GM12878 (cell line): ENCODE results near the gene CCDC24. TPM values are rescaled to one million over a fixed set of nuclear protein-coding genes. Genes with fewer than 3 reads are reported as not detected.

ENCODE experiments used
- ATAC-seq: fragments of 200-7000 bp; cut with Tn5 transposase; 3 replicates; pipeline ENCODE4 v1.9.1; 2020; ENCODE audit warnings: mild to moderate bottlenecking, moderate library complexity
- BruUV-seq: library from RNA; stranded (reverse); fragments of 400-500 nt; replicated peaks from 2 replicates; lab custom pipeline; 2021; lab: Mats Ljungman, UMichigan
- CTCF ChIA-PET: fragments of 300-600 bp; sonication (Branson Sonifier 250); formaldehyde crosslinking; extraction: SDS; loops from one replicate; lab custom pipeline; 2021; ENCODE audit warnings: inconsistent platforms; lab: Yijun Ruan, JAX
- POLR2A ChIA-PET: fragments of 350-600 bp; formaldehyde crosslinking; extraction: SDS; loops from one replicate; lab custom pipeline; 2021; ENCODE audit warnings: inconsistent platforms; lab: Charles Lee
- RAD21 ChIA-PET: fragments of 300-600 bp; sonication (Branson Sonifier 250); formaldehyde crosslinking; loops from one replicate; lab custom pipeline; 2023; ENCODE audit warnings: antibody characterized with exemption; ENCODE audit not compliant: unreplicated experiment; lab: Charles Lee
- SMC1A ChIA-PET: fragments of 300-600 bp; sonication (Branson Sonifier 250); formaldehyde crosslinking; loops from one replicate; lab custom pipeline; 2023; ENCODE audit not compliant: unreplicated experiment, uncharacterized antibody; lab: Charles Lee
- DNase-seq: peaks from one replicate; pipeline ENCODE4 v3.0.0-alpha.2; 2011; ENCODE audit warnings: low read depth, low spot score
- FAIRE-seq: peaks from 3 replicates; lab custom pipeline; 2011; peaks lifted over from hg19 to GRCh38; lab: Jason Lieb, UNC
- H2AFZ ChIP-seq: 2 replicates; pipeline ENCODE4 v1.6.0; 2011; ENCODE audit warnings: low read depth, low read length, control low read depth; ENCODE audit not compliant: control insufficient read depth
- H3K27ac ChIP-seq: 2 replicates; pipeline ENCODE4 v1.5.1; 2011; ENCODE audit warnings: control low read depth; ENCODE audit not compliant: control insufficient read depth, insufficient read depth
- H3K27me3 ChIP-seq, 2 experiments: replicated peaks in 1 of 2; 2 replicates each; pipeline versions ENCODE4 v1.6.0 to v1.6.1; 2011; ENCODE audit warnings: low read length in 1 of 2; ENCODE audit not compliant: control insufficient read depth in 2 of 2, insufficient read depth in 2 of 2
- H3K36me3 ChIP-seq, 2 experiments: 2 replicates each; pipeline ENCODE4 v1.5.1; 2011; ENCODE audit warnings: low read length in 1 of 2; ENCODE audit not compliant: control insufficient read depth in 2 of 2, insufficient read depth in 2 of 2
- H3K4me1 ChIP-seq: 2 replicates; pipeline ENCODE4 v1.6.1; 2011; ENCODE audit warnings: mild to moderate bottlenecking, low read length, moderate library complexity, mixed read lengths; ENCODE audit not compliant: control insufficient read depth, insufficient read depth
- H3K4me2 ChIP-seq: 2 replicates; pipeline ENCODE4 v1.6.0; 2011; ENCODE audit warnings: control low read depth; ENCODE audit not compliant: control insufficient read depth, insufficient read depth
- H3K4me3 ChIP-seq: fragments of 200-600 bp; sonication (generic); 2 replicates; pipeline ENCODE4 v1.5.1; 2016
- H3K79me2 ChIP-seq: 2 replicates; pipeline ENCODE4 v1.6.0; 2011; ENCODE audit warnings: low read length; ENCODE audit not compliant: control insufficient read depth, insufficient read depth
- H3K9ac ChIP-seq: 2 replicates; pipeline ENCODE4 v1.8.0; 2011; ENCODE audit warnings: low read length, control low read depth, mixed read lengths; ENCODE audit not compliant: control insufficient read depth, insufficient read depth
- H3K9me3 ChIP-seq: replicated peaks from 3 replicates; pipeline ENCODE4 v1.5.1; 2011; ENCODE audit warnings: mild to moderate bottlenecking, low read length; ENCODE audit not compliant: control insufficient read depth, insufficient read depth
- H4K20me1 ChIP-seq: 2 replicates; pipeline ENCODE4 v1.6.0; 2011; ENCODE audit not compliant: control insufficient read depth, insufficient read depth
- LARP7 ChIP-seq: fragments of 450-650 bp; IDR thresholded peaks from 2 replicates; pipeline ENCODE4 v1.6.1; 2017; ENCODE audit warnings: mild to moderate bottlenecking
- NBN ChIP-seq: fragments of 450-650 bp; IDR thresholded peaks from 2 replicates; pipeline ENCODE4 v1.6.1; 2016
- NR2C2 ChIP-seq: IDR thresholded peaks from 2 replicates; pipeline ENCODE4 v1.6.1; 2011; ENCODE audit warnings: borderline replicate concordance, low read depth; ENCODE audit not compliant: control insufficient read depth, insufficient read length
- PAX5 ChIP-seq: IDR thresholded peaks from 2 replicates; pipeline ENCODE4 v1.6.1; 2011; ENCODE audit warnings: low read depth, low read length, borderline replicate concordance
- RFX5 ChIP-seq: IDR thresholded peaks from 2 replicates; pipeline ENCODE4 v1.6.1; 2011; ENCODE audit warnings: low read depth, low read length, improper control_type of control experiment
- SREBF1 ChIP-seq: IDR thresholded peaks from 2 replicates; pipeline ENCODE4 v1.6.1; 2012; ENCODE audit warnings: mild to moderate bottlenecking, low read length
- ZNF622 ChIP-seq: fragments of 450-650 bp; IDR thresholded peaks from 2 replicates; pipeline ENCODE4 v1.6.1; 2017; ENCODE audit warnings: mild to moderate bottlenecking, inconsistent platforms
- WGBS: methylation state at CpG from one replicate; pipeline ENCODE4 v1.1.6; 2016; ENCODE audit warnings: low lambda C conversion rate; ENCODE audit not compliant: insufficient replicate concordance, insufficient coverage; ENCODE audit errors: missing lambda C conversion rate; 5-methylcytosine and 5-hydroxymethylcytosine counted together
- in situ Hi-C: fragments of 300-500 bp; cut with MboI; formaldehyde crosslinking; loops from 9 replicates; pipeline ENCODE4 v1.14.3; 2018; ENCODE audit warnings: mixed read lengths
- intact Hi-C: fragments of 100-400 bp; cut with micrococcal nuclease; formaldehyde crosslinking; loops from one replicate; pipeline ENCODE4 v1.14.2; 2022; ENCODE audit not compliant: unreplicated experiment
- polyA plus RNA-seq, 11 experiments: library from polyadenylated mRNA; depleted of rRNA in 4 of 11; unstranded in 6 of 11; stranded (reverse) in 5 of 11; fragments of >200 nt; fragmentation: Nextera tagmentation in 4 of 11; fragmentation: Illumina TruSeq in 1 of 11; extraction: Ambion mirVana in 4 of 11; extraction: Trizol in 1 of 11; gene quantifications; 1 replicate in 1 of 11; 2 replicates in 10 of 11; pipeline versions ENCODE4 v1.2.1 to v1.2.3, GENCODE V29; 2011 to 2016; ENCODE audit warnings: inconsistent platforms in 2 of 11, missing spikeins in 2 of 11, low read depth in 1 of 11
- total RNA-seq, 4 experiments: library from RNA; depleted of rRNA in 3 of 4; stranded (reverse); fragments of >200 nt in 3 of 4; fragmentation: Illumina TruSeq in 1 of 4; extraction: Trizol in 1 of 4; gene quantifications; 2 replicates each; pipeline versions ENCODE4 v1.2.1 to v1.2.3, GENCODE V29; 2013 to 2021

Gene CCDC24
- total and polyA plus RNA-seq, 10 of the 15 experiments (the other 5 are each of a cell fraction or from before 2014, with no cell fraction given): 0.18 to 3.1 (median 1.6) TPM; not detected in 1

- H3K4me1 ChIP-seq: peaks cover 12% of the 10 kb centered on the region
- BruUV-seq: no TSS peak
- no peak for FAIRE-seq
- no peak overlapping the region for H3K4me3 ChIP-seq
- WGBS: 78% methylated on average over 21 of the region's 21 CpGs
- CTCF ChIA-PET: interaction anchor here (1.2 to 4.6 kb wide), 2 partner anchors 40 to 52 kb away, joined by 5 to 25 read pairs; no protein-coding TSS in a partner anchor
- SMC1A ChIA-PET: no interaction called here
- H3K79me2 ChIP-seq: no peaks in the 10 kb centered on the region
- TF ChIP-seq LARP7 (no peak), SREBF1 (no peak), NBN (no peak), ZNF622 (no peak), RFX5 (no peak), PAX5 (no peak)
- TF ChIP-seq, all 136 proteins: peak for 0
- H3K27me3 ChIP-seq: no peaks in the 10 kb centered on the region
- no peak overlapping the region for H3K27ac ChIP-seq
- DNase-seq: no peak
- H4K20me1 ChIP-seq: no peaks in the 10 kb centered on the region
- RAD21 ChIA-PET: no interaction called here
- no peak overlapping the region for H2AFZ ChIP-seq
- POLR2A ChIA-PET: no interaction called here
- no peak overlapping the region for H3K9ac ChIP-seq
- in situ Hi-C loops: no loop called here
- no peak overlapping the region for H3K4me2 ChIP-seq
- no peak for ATAC-seq
- H3K36me3 ChIP-seq: no peaks in the 10 kb centered on the region
- intact Hi-C loops: no loop called here
- H3K9me3 ChIP-seq: no peaks in the 10 kb centered on the region
Measured at GRCh38 chr1:43995984-43996732, 4.8 kb downstream of the CCDC24 start.

- H3K9ac ChIP-seq: no peak overlapping the region
- no TSS peak for BruUV-seq
Measured at GRCh38 chr1:43996733-43997115, 5.3 kb downstream of the CCDC24 start.

More at GRCh38 chr1:43996733-43997115, 5.3 kb downstream of the CCDC24 start:
- intact Hi-C loops (no loop called here), in situ Hi-C loops (no loop called here)
- DNase-seq (no peak), FAIRE-seq (no peak), ATAC-seq (no peak)
- ChIA-PET SMC1A (no interaction called here), CTCF (no interaction called here), RAD21 (no interaction called here), POLR2A (no interaction called here)
- H3K36me3 ChIP-seq: no peaks in the 10 kb centered on the region
- H2AFZ ChIP-seq: no peak overlapping the region
- H3K9me3 ChIP-seq: no peaks in the 10 kb centered on the region
- no peak overlapping the region for H3K27ac ChIP-seq
- H3K79me2 ChIP-seq: no peaks in the 10 kb centered on the region
- peaks cover 12% of the 10 kb centered on the region for H3K4me1 ChIP-seq
- no peak overlapping the region for H3K4me3 ChIP-seq
- WGBS: 53% methylated on average over 6 of the region's 6 CpGs
- TF ChIP-seq NR2C2: no peak
- no peaks in the 10 kb centered on the region for H4K20me1 ChIP-seq
- H3K4me2 ChIP-seq: no peak overlapping the region
- no peaks in the 10 kb centered on the region for H3K27me3 ChIP-seq
